H1 (cell line): ENCODE measurements around the gene C4orf46. TPM values are rescaled to one million over a fixed set of nuclear protein-coding genes. Genes with fewer than 3 reads are reported as not detected.

Source experiments
- SIN3A ChIP-seq, 2 experiments: IDR thresholded peaks in 1 of 2; conservative IDR thresholded peaks in 1 of 2; 2 replicates each; pipeline ENCODE4 v1.6.1; 2011 to 2012; ENCODE audit warnings: low read length in 2 of 2, improper control_type of control experiment in 1 of 2, low read depth in 1 of 2, mild to moderate bottlenecking in 1 of 2
- polyA plus RNA-seq, 7 experiments: library from polyadenylated mRNA; depleted of rRNA in 3 of 7; stranded (reverse) in 5 of 7; unstranded in 2 of 7; fragments of >200 nt in 5 of 7; fragments of 200-250 nt in 2 of 7; gene quantifications; 1 replicate in 5 of 7; 2 replicates in 1 of 7; 4 replicates in 1 of 7; pipeline versions ENCODE4 v1.2.1 to v1.2.3, GENCODE V29; 2011 to 2013; ENCODE audit warnings: missing spikeins in 2 of 7, mixed read lengths in 2 of 7
- total RNA-seq: library from RNA; stranded (reverse); fragmentation: NEBNext Ultra II Directional; extraction: Animal tissue kit (Norgen Biotek cat#: 25700); gene quantifications from 2 replicates; pipeline ENCODE4 v1.2.1, GENCODE V29; 2021
- TF ChIP-seq, protein P1 (sequence below): fragments of 300-600 bp; sonication (generic); IDR thresholded peaks from 2 replicates; pipeline ENCODE4 v1.7.1; 2012; ENCODE audit warnings: low read length, moderate library complexity, mild to moderate bottlenecking, inconsistent platforms; ENCODE audit not compliant: insufficient replicate concordance
- TF ChIP-seq, protein P2 (sequence below): IDR thresholded peaks from 2 replicates; pipeline ENCODE4 v1.6.1; 2012; ENCODE audit warnings: inconsistent platforms
- TF ChIP-seq, protein P3 (sequence below): IDR thresholded peaks from 2 replicates; pipeline ENCODE4 v1.6.1; 2012; ENCODE audit warnings: low read length, inconsistent platforms
- TF ChIP-seq, protein P4 (sequence below), 3 experiments: IDR thresholded peaks; 1 replicate in 2 of 3; 2 replicates in 1 of 3; pipeline versions ENCODE4 v1.5.1 to v1.6.1; 2011; ENCODE audit warnings: low read length in 3 of 3, mild to moderate bottlenecking in 3 of 3, inconsistent platforms in 2 of 3, low read depth in 1 of 3, moderate library complexity in 1 of 3; ENCODE audit not compliant: insufficient read depth in 1 of 3; ENCODE audit errors: control extremely low read depth in 1 of 3

Gene C4orf46
- total and polyA plus RNA-seq, 2 of the 8 experiments (the other 6 are each of a cell fraction or from before 2014, with no cell fraction given), result 19.8 to 28.6 TPM

DNA sequence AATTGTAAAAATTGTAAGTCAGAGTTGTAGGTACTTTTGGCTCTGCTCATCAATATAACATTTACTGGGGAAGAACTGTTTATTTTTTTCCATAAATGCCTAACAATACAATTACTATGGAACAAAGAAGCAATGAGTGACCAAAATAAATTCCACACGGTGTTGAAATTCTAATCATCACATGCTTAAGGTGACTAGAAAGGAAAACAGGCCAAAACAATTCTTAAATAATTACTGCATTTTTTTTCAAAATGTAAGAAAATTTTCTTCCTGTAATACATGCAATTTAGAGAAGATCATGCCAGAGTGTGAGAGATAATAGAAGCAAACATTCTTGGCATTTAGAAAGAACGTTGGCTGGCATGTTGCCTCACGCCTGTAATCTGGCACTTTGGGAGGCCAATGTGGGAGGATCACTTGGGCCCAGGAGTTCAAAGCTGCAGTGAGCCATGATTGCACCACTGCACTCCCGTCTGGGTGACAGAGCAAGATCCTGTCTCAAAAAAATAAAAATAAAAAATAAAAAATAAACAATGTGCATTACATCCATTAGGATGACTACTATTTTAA lies 22.5 kb downstream of the C4orf46 start (continued):
- TF ChIP-seq, protein P1, sequence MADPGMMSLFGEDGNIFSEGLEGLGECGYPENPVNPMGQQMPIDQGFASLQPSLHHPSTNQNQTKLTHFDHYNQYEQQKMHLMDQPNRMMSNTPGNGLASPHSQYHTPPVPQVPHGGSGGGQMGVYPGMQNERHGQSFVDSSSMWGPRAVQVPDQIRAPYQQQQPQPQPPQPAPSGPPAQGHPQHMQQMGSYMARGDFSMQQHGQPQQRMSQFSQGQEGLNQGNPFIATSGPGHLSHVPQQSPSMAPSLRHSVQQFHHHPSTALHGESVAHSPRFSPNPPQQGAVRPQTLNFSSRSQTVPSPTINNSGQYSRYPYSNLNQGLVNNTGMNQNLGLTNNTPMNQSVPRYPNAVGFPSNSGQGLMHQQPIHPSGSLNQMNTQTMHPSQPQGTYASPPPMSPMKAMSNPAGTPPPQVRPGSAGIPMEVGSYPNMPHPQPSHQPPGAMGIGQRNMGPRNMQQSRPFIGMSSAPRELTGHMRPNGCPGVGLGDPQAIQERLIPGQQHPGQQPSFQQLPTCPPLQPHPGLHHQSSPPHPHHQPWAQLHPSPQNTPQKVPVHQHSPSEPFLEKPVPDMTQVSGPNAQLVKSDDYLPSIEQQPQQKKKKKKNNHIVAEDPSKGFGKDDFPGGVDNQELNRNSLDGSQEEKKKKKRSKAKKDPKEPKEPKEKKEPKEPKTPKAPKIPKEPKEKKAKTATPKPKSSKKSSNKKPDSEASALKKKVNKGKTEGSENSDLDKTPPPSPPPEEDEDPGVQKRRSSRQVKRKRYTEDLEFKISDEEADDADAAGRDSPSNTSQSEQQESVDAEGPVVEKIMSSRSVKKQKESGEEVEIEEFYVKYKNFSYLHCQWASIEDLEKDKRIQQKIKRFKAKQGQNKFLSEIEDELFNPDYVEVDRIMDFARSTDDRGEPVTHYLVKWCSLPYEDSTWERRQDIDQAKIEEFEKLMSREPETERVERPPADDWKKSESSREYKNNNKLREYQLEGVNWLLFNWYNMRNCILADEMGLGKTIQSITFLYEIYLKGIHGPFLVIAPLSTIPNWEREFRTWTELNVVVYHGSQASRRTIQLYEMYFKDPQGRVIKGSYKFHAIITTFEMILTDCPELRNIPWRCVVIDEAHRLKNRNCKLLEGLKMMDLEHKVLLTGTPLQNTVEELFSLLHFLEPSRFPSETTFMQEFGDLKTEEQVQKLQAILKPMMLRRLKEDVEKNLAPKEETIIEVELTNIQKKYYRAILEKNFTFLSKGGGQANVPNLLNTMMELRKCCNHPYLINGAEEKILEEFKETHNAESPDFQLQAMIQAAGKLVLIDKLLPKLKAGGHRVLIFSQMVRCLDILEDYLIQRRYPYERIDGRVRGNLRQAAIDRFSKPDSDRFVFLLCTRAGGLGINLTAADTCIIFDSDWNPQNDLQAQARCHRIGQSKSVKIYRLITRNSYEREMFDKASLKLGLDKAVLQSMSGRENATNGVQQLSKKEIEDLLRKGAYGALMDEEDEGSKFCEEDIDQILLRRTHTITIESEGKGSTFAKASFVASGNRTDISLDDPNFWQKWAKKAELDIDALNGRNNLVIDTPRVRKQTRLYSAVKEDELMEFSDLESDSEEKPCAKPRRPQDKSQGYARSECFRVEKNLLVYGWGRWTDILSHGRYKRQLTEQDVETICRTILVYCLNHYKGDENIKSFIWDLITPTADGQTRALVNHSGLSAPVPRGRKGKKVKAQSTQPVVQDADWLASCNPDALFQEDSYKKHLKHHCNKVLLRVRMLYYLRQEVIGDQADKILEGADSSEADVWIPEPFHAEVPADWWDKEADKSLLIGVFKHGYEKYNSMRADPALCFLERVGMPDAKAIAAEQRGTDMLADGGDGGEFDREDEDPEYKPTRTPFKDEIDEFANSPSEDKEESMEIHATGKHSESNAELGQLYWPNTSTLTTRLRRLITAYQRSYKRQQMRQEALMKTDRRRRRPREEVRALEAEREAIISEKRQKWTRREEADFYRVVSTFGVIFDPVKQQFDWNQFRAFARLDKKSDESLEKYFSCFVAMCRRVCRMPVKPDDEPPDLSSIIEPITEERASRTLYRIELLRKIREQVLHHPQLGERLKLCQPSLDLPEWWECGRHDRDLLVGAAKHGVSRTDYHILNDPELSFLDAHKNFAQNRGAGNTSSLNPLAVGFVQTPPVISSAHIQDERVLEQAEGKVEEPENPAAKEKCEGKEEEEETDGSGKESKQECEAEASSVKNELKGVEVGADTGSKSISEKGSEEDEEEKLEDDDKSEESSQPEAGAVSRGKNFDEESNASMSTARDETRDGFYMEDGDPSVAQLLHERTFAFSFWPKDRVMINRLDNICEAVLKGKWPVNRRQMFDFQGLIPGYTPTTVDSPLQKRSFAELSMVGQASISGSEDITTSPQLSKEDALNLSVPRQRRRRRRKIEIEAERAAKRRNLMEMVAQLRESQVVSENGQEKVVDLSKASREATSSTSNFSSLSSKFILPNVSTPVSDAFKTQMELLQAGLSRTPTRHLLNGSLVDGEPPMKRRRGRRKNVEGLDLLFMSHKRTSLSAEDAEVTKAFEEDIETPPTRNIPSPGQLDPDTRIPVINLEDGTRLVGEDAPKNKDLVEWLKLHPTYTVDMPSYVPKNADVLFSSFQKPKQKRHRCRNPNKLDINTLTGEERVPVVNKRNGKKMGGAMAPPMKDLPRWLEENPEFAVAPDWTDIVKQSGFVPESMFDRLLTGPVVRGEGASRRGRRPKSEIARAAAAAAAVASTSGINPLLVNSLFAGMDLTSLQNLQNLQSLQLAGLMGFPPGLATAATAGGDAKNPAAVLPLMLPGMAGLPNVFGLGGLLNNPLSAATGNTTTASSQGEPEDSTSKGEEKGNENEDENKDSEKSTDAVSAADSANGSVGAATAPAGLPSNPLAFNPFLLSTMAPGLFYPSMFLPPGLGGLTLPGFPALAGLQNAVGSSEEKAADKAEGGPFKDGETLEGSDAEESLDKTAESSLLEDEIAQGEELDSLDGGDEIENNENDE, result no peak
- TF ChIP-seq, protein P2, sequence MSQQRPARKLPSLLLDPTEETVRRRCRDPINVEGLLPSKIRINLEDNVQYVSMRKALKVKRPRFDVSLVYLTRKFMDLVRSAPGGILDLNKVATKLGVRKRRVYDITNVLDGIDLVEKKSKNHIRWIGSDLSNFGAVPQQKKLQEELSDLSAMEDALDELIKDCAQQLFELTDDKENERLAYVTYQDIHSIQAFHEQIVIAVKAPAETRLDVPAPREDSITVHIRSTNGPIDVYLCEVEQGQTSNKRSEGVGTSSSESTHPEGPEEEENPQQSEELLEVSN, result no peak
- TF ChIP-seq, protein P3, sequence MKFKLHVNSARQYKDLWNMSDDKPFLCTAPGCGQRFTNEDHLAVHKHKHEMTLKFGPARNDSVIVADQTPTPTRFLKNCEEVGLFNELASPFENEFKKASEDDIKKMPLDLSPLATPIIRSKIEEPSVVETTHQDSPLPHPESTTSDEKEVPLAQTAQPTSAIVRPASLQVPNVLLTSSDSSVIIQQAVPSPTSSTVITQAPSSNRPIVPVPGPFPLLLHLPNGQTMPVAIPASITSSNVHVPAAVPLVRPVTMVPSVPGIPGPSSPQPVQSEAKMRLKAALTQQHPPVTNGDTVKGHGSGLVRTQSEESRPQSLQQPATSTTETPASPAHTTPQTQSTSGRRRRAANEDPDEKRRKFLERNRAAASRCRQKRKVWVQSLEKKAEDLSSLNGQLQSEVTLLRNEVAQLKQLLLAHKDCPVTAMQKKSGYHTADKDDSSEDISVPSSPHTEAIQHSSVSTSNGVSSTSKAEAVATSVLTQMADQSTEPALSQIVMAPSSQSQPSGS, result no peak
- no peak for TF ChIP-seq SIN3A (conservative IDR thresholded peaks at IDR 0.05 in 1 of 2, IDR thresholded peaks at IDR 0.05 in 1 of 2; ENCODE audit: low read depth in 1 of 2, low read length in 2 of 2)
- TF ChIP-seq, protein P4, sequence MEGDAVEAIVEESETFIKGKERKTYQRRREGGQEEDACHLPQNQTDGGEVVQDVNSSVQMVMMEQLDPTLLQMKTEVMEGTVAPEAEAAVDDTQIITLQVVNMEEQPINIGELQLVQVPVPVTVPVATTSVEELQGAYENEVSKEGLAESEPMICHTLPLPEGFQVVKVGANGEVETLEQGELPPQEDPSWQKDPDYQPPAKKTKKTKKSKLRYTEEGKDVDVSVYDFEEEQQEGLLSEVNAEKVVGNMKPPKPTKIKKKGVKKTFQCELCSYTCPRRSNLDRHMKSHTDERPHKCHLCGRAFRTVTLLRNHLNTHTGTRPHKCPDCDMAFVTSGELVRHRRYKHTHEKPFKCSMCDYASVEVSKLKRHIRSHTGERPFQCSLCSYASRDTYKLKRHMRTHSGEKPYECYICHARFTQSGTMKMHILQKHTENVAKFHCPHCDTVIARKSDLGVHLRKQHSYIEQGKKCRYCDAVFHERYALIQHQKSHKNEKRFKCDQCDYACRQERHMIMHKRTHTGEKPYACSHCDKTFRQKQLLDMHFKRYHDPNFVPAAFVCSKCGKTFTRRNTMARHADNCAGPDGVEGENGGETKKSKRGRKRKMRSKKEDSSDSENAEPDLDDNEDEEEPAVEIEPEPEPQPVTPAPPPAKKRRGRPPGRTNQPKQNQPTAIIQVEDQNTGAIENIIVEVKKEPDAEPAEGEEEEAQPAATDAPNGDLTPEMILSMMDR (IDR thresholded peaks at IDR 0.05; ENCODE audit: control extremely low read depth in 1 of 3, insufficient read depth in 1 of 3, low read depth in 1 of 3, low read length in 3 of 3), result no peak
